Kidney (tissue), 14 donors: Measurements from ENCODE around the gene PHF21A. TPM values are rescaled to one million over a fixed set of nuclear protein-coding genes. Genes with fewer than 3 reads are reported as not detected.

Experiments used
- DNase-seq, 5 donors: peaks; one replicate each; pipeline ENCODE4 v3.0.0-alpha.2; 2013 to 2020
- FAIRE-seq: peaks from 2 replicates; lab custom pipeline; 2012; peaks lifted over from hg19 to GRCh38; lab: Jason Lieb, UNC
- H3K27ac ChIP-seq, 2 donors: one replicate each; pipeline ENCODE4 v1.7.0; 2013; ENCODE audit warnings: low read depth in 2 of 2, low read length in 2 of 2, inconsistent platforms in 1 of 2
- H3K27me3 ChIP-seq: one replicate; pipeline ENCODE4 v1.7.1; 2013; ENCODE audit warnings: low read length, inconsistent platforms; ENCODE audit not compliant: control insufficient read depth, insufficient read depth
- H3K36me3 ChIP-seq, 3 donors: one replicate each; pipeline versions ENCODE4 v1.7.0 to v1.7.1; 2013; ENCODE audit warnings: low read length in 3 of 3, control low read depth in 1 of 3, inconsistent platforms in 1 of 3; ENCODE audit not compliant: insufficient read depth in 3 of 3, control insufficient read depth in 2 of 3
- H3K4me1 ChIP-seq, 3 donors: one replicate each; pipeline versions ENCODE4 v1.7.0 to v1.7.1; 2013; ENCODE audit warnings: low read length in 3 of 3, inconsistent platforms in 1 of 3, low read depth in 1 of 3; ENCODE audit not compliant: control insufficient read depth in 2 of 3, insufficient read depth in 2 of 3
- H3K4me3 ChIP-seq, 3 donors: one replicate each; pipeline versions ENCODE4 v1.7.0 to v1.8.1; 2013; ENCODE audit warnings: low read length in 3 of 3, control low read depth in 1 of 3, inconsistent platforms in 1 of 3
- H3K9ac ChIP-seq, 3 donors: one replicate each; pipeline versions ENCODE4 v1.7.0 to v1.7.1; 2013; ENCODE audit warnings: low read length in 3 of 3, control low read depth in 1 of 3, inconsistent platforms in 1 of 3
- H3K9me3 ChIP-seq, 3 donors: one replicate each; pipeline versions ENCODE4 v1.7.0 to v1.7.1; 2013; ENCODE audit warnings: low read length in 3 of 3, control low read depth in 1 of 3, inconsistent platforms in 1 of 3; ENCODE audit not compliant: control insufficient read depth in 2 of 3, insufficient read depth in 1 of 3
- intact Hi-C: fragments of 100-400 bp; cut with DNase I; formaldehyde crosslinking; loops from one replicate; pipeline ENCODE4 v1.11.1; 2022
- polyA plus RNA-seq: library from polyadenylated mRNA; stranded (reverse); fragments of 350-450 nt; fragmentation: Illumina TruSeq; extraction: RNeasy Lipid Tissue Mini Kit (QIAGEN cat#74804); gene quantifications from one replicate; pipeline ENCODE4 v1.2.3, GENCODE V29; 2014; ENCODE audit warnings: low read depth, low replicate concordance; ENCODE audit not compliant: insufficient read depth
- total RNA-seq: library from RNA; stranded (reverse); fragmentation: NEBNext Ultra II Directional; extraction: Animal tissue kit (Norgen Biotek cat#: 25700); gene quantifications from one replicate; pipeline ENCODE4 v1.2.1, GENCODE V29; 2021
- TF ChIP-seq, protein P1 (sequence below): IDR thresholded peaks from 3 replicates; pipeline ENCODE4 v1.5.1; 2012; ENCODE audit warnings: mild to moderate bottlenecking, moderate library complexity, borderline replicate concordance; ENCODE audit not compliant: insufficient read depth; ENCODE audit errors: extremely low read depth
- donor health status: control.
- donor health status: control.
- donor health status: control.
- donor health status: control.
- donor health status: control.
- donor health status: DM: yes; HTN: yes; CAD: no.
- donor health status: Normal renal cell carcinoma (clear cell type).

PHF21A gene
- total and polyA plus RNA-seq, 2 donors from 2014 or later, result 9.6 to 48.2 TPM

DNA sequence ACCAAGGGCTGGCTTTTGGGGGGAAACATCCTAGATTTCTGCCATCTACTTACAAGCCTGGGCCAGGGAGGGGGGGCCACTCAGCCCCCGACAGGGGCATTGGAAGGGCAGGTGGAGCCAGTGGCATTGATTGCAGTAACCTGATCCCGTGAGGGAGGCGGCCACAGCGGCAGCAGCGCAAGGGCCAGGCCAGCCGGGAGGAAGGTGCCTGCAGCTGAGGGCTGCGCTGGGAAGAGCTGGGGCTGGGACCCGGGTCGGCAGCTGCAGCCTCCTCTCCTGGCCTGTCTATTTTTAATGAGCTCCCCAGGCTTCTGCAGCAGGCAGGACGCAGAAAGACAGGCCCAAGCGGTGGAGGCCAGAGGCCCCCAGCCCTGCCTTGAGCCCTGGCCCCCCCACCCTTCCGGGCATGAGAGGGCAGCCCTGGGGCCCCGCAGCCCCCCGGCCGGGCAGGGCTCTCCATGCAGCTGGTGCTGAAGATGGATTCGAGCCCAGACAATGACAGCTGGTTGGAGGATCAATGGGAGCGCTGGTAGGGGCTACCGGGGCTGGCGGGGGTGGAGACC, 224.8 kb downstream of the PHF21A start:
- Histone ChIP-seq H3K4me3 (peak overlapping the region in 1 of 3 donors; percentile 49), H3K27ac (no peak overlapping the region), H3K4me1 (peaks cover 0 to 13% (median 4%) of the 10 kb centered on the region in 3 donors), H3K27me3 (no peaks in the 10 kb centered on the region), H3K9me3 (no peaks in the 10 kb centered on the region), H3K9ac (no peak overlapping the region), H3K36me3 (no peaks in the 10 kb centered on the region)
- TF ChIP-seq, protein P1, sequence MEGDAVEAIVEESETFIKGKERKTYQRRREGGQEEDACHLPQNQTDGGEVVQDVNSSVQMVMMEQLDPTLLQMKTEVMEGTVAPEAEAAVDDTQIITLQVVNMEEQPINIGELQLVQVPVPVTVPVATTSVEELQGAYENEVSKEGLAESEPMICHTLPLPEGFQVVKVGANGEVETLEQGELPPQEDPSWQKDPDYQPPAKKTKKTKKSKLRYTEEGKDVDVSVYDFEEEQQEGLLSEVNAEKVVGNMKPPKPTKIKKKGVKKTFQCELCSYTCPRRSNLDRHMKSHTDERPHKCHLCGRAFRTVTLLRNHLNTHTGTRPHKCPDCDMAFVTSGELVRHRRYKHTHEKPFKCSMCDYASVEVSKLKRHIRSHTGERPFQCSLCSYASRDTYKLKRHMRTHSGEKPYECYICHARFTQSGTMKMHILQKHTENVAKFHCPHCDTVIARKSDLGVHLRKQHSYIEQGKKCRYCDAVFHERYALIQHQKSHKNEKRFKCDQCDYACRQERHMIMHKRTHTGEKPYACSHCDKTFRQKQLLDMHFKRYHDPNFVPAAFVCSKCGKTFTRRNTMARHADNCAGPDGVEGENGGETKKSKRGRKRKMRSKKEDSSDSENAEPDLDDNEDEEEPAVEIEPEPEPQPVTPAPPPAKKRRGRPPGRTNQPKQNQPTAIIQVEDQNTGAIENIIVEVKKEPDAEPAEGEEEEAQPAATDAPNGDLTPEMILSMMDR, result no peak
- no peak for FAIRE-seq
- intact Hi-C loops, result no loop called here
- DNase-seq, result peak; percentile 74 to 93 (median 92)

DNA sequence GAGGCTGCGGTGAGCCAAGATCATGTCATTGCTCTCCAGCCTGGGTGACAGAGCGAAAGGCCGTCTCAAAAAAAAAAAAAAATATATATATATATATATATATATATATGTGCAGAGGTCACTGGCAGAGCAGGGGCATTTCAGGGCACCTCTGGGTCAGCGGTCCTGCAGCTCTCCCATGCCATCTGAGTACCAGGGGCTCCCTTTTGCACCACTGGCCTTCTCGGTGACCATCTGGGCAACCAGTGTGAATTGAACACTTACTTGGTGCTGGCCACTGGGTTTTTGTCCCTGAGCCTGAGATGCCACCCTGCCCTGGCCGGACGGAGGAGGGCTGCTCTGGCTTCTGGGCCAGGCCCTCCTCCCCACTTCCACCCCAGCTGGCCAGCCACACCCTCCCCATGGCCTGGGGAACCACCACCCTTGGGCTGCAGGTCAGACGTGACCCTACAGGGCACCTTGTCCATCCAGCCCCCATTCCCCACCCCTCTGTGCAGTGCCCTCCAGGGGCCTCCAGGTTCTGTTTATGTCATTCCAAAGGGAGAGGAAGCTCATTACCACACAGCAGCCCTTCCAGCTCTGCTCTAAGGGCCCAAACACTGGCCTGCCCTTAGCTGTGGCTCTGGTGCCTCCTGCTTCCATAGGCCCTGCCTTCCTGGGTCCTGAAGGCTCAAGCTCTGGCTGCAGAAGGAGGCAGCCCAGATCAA, 225.5 kb downstream of the PHF21A start:
- Histone ChIP-seq H3K36me3 (no peaks in the 10 kb centered on the region), H3K9ac (no peak overlapping the region), H3K9me3 (no peaks in the 10 kb centered on the region), H3K27me3 (no peaks in the 10 kb centered on the region), H3K27ac (no peak overlapping the region), H3K4me3 (no peak overlapping the region), H3K4me1 (peaks cover 0 to 11% (median 3%) of the 10 kb centered on the region in 3 donors)
- DNase-seq (peak in 1 of 5 donors; percentile 56), FAIRE-seq (no peak)
- TF ChIP-seq, protein P1, result no peak
- intact Hi-C loops, result no loop called here

DNA sequence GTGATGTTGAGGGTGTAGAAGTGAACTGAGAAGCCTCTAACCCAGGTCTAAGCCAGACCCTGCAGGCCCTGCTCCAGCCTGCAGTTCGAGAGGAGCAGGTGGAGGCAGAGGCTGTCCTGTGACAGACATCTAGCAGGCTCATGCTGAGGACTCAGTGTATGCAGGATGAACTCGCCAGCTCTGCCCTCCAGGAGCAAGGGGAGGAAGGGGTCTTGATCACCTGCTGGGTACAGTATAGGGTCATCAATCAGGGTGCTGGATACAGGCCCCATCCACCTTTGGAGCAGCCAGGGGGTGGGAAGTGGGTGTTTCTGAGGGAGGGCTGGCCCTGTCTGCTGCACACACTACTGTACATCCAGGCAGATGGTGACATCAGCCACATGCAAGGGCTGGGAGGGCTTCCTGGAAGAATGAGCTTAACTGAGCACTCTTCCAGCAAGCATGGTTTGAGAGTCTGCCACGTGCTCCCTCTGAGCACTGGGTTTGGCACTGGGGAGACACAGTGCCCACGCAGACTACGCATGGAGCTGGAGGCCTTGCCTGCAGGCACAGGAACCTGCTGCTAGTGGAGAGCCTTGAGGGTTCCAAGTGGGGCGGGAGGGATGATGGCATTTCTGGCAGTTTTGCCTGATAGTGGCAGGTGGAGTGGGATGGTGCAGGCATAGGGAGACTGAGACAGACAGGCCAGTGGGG, 226.6 kb downstream of the PHF21A start:
- TF ChIP-seq, protein P1, result no peak
- Histone ChIP-seq H3K9ac (no peak overlapping the region), H3K4me3 (no peak overlapping the region), H3K9me3 (no peaks in the 10 kb centered on the region), H3K27me3 (no peaks in the 10 kb centered on the region), H3K27ac (no peak overlapping the region), H3K4me1 (peaks cover 0 to 7% (median 0%) of the 10 kb centered on the region in 3 donors), H3K36me3 (no peaks in the 10 kb centered on the region)
- DNase-seq, result no peak
- FAIRE-seq, result no peak
- intact Hi-C loops, result no loop called here
